ENCODE data around the gene CILP2. TPM values are rescaled to one million over a fixed set of nuclear protein-coding genes. Genes with fewer than 3 reads are reported as not detected.
A peak's percentile ranks its signal among the peaks of the same experiment; 100 is the strongest.

The CILP2 gene
- total RNA-seq, 2 donors from 2014 or later, result 0.73 to 0.99 TPM

GRCh38 chr19:19540064-19540714 is 2.1 kb downstream of the CILP2 start:
- ATAC-seq (peak; percentile 31), DNase-seq (peak in 2 of 3 donors; percentile 64 to 65)
- peaks cover 6% of the 10 kb centered on the region for H3K27me3 Mint-ChIP-seq
- H3K4me1 Mint-ChIP-seq, result peaks cover 27% of the 10 kb centered on the region
- H3K9me3 ChIP-seq (ENCODE audit: control insufficient read depth, low read length, poor library complexity, severe bottlenecking), result no peaks in the 10 kb centered on the region
- H3K4me3 Mint-ChIP-seq, result peak overlapping the region; percentile 89
- H3K36me3 Mint-ChIP-seq (ENCODE audit: low read depth), result no peaks in the 10 kb centered on the region
- H3K27ac Mint-ChIP-seq, result no peak overlapping the region

- ATAC-seq, result peak; percentile 83
- H3K36me3 Mint-ChIP-seq (ENCODE audit: low read depth), result no peaks in the 10 kb centered on the region
- H3K27me3 Mint-ChIP-seq, result peaks cover 6% of the 10 kb centered on the region
- DNase-seq, result peak; percentile 63 to 71 (median 71)
- peaks cover 27% of the 10 kb centered on the region for H3K4me1 Mint-ChIP-seq
- H3K27ac Mint-ChIP-seq, result no peak overlapping the region
- peak overlapping the region; percentile 89 for H3K4me3 Mint-ChIP-seq
- no peaks in the 10 kb centered on the region for H3K9me3 ChIP-seq (ENCODE audit: control insufficient read depth, low read length, poor library complexity, severe bottlenecking)
Observed at GRCh38 chr19:19540715-19541515, 2.9 kb downstream of the CILP2 start.

GRCh38 chr19:19541616-19542015 is 3.6 kb downstream of the CILP2 start:
- ATAC-seq (no peak), DNase-seq (no peak)
- no peaks in the 10 kb centered on the region for H3K9me3 ChIP-seq (ENCODE audit: control insufficient read depth, low read length, poor library complexity, severe bottlenecking)
- Mint-ChIP-seq H3K4me1 (peaks cover 26% of the 10 kb centered on the region), H3K36me3 (ENCODE audit: low read depth) (no peaks in the 10 kb centered on the region), H3K27ac (no peak overlapping the region), H3K27me3 (peaks cover 6% of the 10 kb centered on the region), H3K4me3 (peak overlapping the region; percentile 89)

GRCh38 chr19:19542507-19542906 is 4.4 kb downstream of the CILP2 start:
- no peaks in the 10 kb centered on the region for H3K9me3 ChIP-seq (ENCODE audit: control insufficient read depth, low read length, poor library complexity, severe bottlenecking)
- no peak for DNase-seq
- Mint-ChIP-seq H3K27ac (no peak overlapping the region), H3K4me1 (peaks cover 22% of the 10 kb centered on the region), H3K4me3 (no peak overlapping the region), H3K27me3 (peaks cover 6% of the 10 kb centered on the region), H3K36me3 (ENCODE audit: low read depth) (no peaks in the 10 kb centered on the region)
- no peak for ATAC-seq

- Mint-ChIP-seq H3K4me1 (peaks cover 18% of the 10 kb centered on the region), H3K4me3 (no peak overlapping the region), H3K27me3 (peaks cover 6% of the 10 kb centered on the region), H3K27ac (no peak overlapping the region), H3K36me3 (ENCODE audit: low read depth) (no peaks in the 10 kb centered on the region)
- H3K9me3 ChIP-seq (ENCODE audit: control insufficient read depth, low read length, poor library complexity, severe bottlenecking), result no peaks in the 10 kb centered on the region
- ATAC-seq, result no peak
- no peak for DNase-seq
Observed at GRCh38 chr19:19543101-19543500, 5.0 kb downstream of the CILP2 start.

- H3K4me1 Mint-ChIP-seq, result peaks cover 15% of the 10 kb centered on the region
- ATAC-seq, result no peak
- peaks cover 4% of the 10 kb centered on the region for H3K27me3 Mint-ChIP-seq
- no peaks in the 10 kb centered on the region for H3K9me3 ChIP-seq (ENCODE audit: control insufficient read depth, low read length, poor library complexity, severe bottlenecking)
- no peaks in the 10 kb centered on the region for H3K36me3 Mint-ChIP-seq (ENCODE audit: low read depth)
- no peak for DNase-seq
- H3K4me3 Mint-ChIP-seq, result no peak overlapping the region
- H3K27ac Mint-ChIP-seq, result no peak overlapping the region
Observed at GRCh38 chr19:19543640-19544039, 5.6 kb downstream of the CILP2 start.

GRCh38 chr19:19544257-19544953 is 6.3 kb downstream of the CILP2 start:
- Mint-ChIP-seq H3K4me1 (peaks cover 11% of the 10 kb centered on the region), H3K36me3 (ENCODE audit: low read depth) (no peaks in the 10 kb centered on the region), H3K27ac (no peak overlapping the region), H3K27me3 (no peaks in the 10 kb centered on the region), H3K4me3 (no peak overlapping the region)
- ATAC-seq (no peak), DNase-seq (no peak)
- no peaks in the 10 kb centered on the region for H3K9me3 ChIP-seq (ENCODE audit: control insufficient read depth, low read length, poor library complexity, severe bottlenecking)

- Mint-ChIP-seq H3K27me3 (no peaks in the 10 kb centered on the region), H3K36me3 (ENCODE audit: low read depth) (no peaks in the 10 kb centered on the region), H3K27ac (no peak overlapping the region), H3K4me3 (no peak overlapping the region), H3K4me1 (peaks cover 11% of the 10 kb centered on the region)
- H3K9me3 ChIP-seq (ENCODE audit: control insufficient read depth, low read length, poor library complexity, severe bottlenecking), result no peaks in the 10 kb centered on the region
- ATAC-seq (no peak), DNase-seq (no peak)
Observed at GRCh38 chr19:19544954-19545591, 7.0 kb downstream of the CILP2 start.

- no peaks in the 10 kb centered on the region for H3K27me3 Mint-ChIP-seq
Observed at GRCh38 chr19:19545707-19546106, 7.6 kb downstream of the CILP2 start.

GRCh38 chr19:19546751-19547162 is 8.7 kb downstream of the CILP2 start:
- Mint-ChIP-seq H3K27ac (peak overlapping the region; percentile 29), H3K27me3 (no peaks in the 10 kb centered on the region), H3K4me1 (peaks cover 3% of the 10 kb centered on the region), H3K4me3 (no peak overlapping the region), H3K36me3 (ENCODE audit: low read depth) (no peaks in the 10 kb centered on the region)
- no peaks in the 10 kb centered on the region for H3K9me3 ChIP-seq (ENCODE audit: control insufficient read depth, low read length, poor library complexity, severe bottlenecking)
- no peak for ATAC-seq
- no peak for DNase-seq

More at GRCh38 chr19:19545707-19546106, 7.6 kb downstream of the CILP2 start:
- Mint-ChIP-seq H3K27ac (no peak overlapping the region), H3K36me3 (ENCODE audit: low read depth) (no peaks in the 10 kb centered on the region), H3K4me3 (no peak overlapping the region), H3K4me1 (peaks cover 9% of the 10 kb centered on the region)
- ATAC-seq (no peak), DNase-seq (no peak)
- H3K9me3 ChIP-seq (ENCODE audit: control insufficient read depth, low read length, poor library complexity, severe bottlenecking), result no peaks in the 10 kb centered on the region

GRCh38 chr19:19547674-19548336 is 9.7 kb downstream of the CILP2 start:
- H3K36me3 Mint-ChIP-seq (ENCODE audit: low read depth), result no peaks in the 10 kb centered on the region
- H3K27me3 Mint-ChIP-seq, result no peaks in the 10 kb centered on the region
- no peaks in the 10 kb centered on the region for H3K9me3 ChIP-seq (ENCODE audit: control insufficient read depth, low read length, poor library complexity, severe bottlenecking)
- DNase-seq, result no peak
- no peak overlapping the region for H3K4me3 Mint-ChIP-seq
- no peaks in the 10 kb centered on the region for H3K4me1 Mint-ChIP-seq
- no peak for ATAC-seq
- no peak overlapping the region for H3K27ac Mint-ChIP-seq

- no peaks in the 10 kb centered on the region for H3K9me3 ChIP-seq (ENCODE audit: control insufficient read depth, low read length, poor library complexity, severe bottlenecking)
- Mint-ChIP-seq H3K27ac (no peak overlapping the region), H3K36me3 (ENCODE audit: low read depth) (no peaks in the 10 kb centered on the region), H3K4me3 (no peak overlapping the region), H3K27me3 (no peaks in the 10 kb centered on the region), H3K4me1 (no peaks in the 10 kb centered on the region)
- DNase-seq (no peak), ATAC-seq (no peak)
Observed at GRCh38 chr19:19548915-19549759, 11.1 kb downstream of the CILP2 start.
